Measurements from ENCODE around the gene RC3H1. TPM values are rescaled to one million over a fixed set of nuclear protein-coding genes. Genes with fewer than 3 reads are reported as not detected.
A peak's percentile ranks its signal among the peaks of the same experiment; 100 is the strongest.

The RC3H1 gene
- total and polyA plus RNA-seq, 2 of the 13 experiments (the other 11 are each of a cell fraction or from before 2014, with no cell fraction given) = 11.2 to 19.6 TPM

DNA sequence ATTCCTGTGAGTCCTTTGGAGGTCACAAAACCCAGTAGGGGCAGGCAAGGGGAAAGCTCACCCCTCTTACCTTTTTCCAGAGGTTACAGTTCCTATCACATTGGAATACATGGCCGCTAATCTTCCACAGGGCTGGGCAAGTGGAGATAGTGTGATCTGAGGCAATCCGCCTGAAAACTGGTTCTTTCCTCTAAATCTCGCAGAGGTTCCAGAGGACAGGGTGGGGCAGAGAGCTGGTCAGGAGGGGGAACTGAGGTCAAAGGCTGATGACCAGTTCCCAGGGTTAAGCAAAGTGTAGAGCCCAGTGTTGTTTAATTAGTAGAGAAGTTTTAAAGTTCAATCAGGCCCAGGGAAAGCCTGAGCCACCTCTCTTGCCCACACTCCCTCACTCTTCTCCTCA lies 105.0 kb downstream of the RC3H1 start, which contains the start of gene SERPINC1 (continued):
- TF ChIP-seq, protein P1, sequence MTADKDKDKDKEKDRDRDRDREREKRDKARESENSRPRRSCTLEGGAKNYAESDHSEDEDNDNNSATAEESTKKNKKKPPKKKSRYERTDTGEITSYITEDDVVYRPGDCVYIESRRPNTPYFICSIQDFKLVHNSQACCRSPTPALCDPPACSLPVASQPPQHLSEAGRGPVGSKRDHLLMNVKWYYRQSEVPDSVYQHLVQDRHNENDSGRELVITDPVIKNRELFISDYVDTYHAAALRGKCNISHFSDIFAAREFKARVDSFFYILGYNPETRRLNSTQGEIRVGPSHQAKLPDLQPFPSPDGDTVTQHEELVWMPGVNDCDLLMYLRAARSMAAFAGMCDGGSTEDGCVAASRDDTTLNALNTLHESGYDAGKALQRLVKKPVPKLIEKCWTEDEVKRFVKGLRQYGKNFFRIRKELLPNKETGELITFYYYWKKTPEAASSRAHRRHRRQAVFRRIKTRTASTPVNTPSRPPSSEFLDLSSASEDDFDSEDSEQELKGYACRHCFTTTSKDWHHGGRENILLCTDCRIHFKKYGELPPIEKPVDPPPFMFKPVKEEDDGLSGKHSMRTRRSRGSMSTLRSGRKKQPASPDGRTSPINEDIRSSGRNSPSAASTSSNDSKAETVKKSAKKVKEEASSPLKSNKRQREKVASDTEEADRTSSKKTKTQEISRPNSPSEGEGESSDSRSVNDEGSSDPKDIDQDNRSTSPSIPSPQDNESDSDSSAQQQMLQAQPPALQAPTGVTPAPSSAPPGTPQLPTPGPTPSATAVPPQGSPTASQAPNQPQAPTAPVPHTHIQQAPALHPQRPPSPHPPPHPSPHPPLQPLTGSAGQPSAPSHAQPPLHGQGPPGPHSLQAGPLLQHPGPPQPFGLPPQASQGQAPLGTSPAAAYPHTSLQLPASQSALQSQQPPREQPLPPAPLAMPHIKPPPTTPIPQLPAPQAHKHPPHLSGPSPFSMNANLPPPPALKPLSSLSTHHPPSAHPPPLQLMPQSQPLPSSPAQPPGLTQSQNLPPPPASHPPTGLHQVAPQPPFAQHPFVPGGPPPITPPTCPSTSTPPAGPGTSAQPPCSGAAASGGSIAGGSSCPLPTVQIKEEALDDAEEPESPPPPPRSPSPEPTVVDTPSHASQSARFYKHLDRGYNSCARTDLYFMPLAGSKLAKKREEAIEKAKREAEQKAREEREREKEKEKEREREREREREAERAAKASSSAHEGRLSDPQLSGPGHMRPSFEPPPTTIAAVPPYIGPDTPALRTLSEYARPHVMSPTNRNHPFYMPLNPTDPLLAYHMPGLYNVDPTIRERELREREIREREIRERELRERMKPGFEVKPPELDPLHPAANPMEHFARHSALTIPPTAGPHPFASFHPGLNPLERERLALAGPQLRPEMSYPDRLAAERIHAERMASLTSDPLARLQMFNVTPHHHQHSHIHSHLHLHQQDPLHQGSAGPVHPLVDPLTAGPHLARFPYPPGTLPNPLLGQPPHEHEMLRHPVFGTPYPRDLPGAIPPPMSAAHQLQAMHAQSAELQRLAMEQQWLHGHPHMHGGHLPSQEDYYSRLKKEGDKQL (CRISPR knock-in tag; IDR thresholded peaks at IDR 0.05; ENCODE audit: low read depth) = no peak
- TF ChIP-seq, protein P2, sequence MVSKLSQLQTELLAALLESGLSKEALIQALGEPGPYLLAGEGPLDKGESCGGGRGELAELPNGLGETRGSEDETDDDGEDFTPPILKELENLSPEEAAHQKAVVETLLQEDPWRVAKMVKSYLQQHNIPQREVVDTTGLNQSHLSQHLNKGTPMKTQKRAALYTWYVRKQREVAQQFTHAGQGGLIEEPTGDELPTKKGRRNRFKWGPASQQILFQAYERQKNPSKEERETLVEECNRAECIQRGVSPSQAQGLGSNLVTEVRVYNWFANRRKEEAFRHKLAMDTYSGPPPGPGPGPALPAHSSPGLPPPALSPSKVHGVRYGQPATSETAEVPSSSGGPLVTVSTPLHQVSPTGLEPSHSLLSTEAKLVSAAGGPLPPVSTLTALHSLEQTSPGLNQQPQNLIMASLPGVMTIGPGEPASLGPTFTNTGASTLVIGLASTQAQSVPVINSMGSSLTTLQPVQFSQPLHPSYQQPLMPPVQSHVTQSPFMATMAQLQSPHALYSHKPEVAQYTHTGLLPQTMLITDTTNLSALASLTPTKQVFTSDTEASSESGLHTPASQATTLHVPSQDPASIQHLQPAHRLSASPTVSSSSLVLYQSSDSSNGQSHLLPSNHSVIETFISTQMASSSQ (IDR thresholded peaks at IDR 0.05; ENCODE audit: low read depth) = no peak
- TF ChIP-seq, protein P2 (CRISPR knock-in tag; IDR thresholded peaks at IDR 0.05; ENCODE audit: borderline replicate concordance) = no peak
- TF ChIP-seq ZNF12 (CRISPR knock-in tag; IDR thresholded peaks at IDR 0.05) = no peak
- TF ChIP-seq RXRB (CRISPR knock-in tag; IDR thresholded peaks at IDR 0.05; ENCODE audit: borderline replicate concordance) = peak; percentile 79
- TF ChIP-seq SCMH1 (CRISPR knock-in tag; IDR thresholded peaks at IDR 0.05; ENCODE audit: borderline replicate concordance) = no peak
- no peak for TF ChIP-seq ZNF33A (CRISPR knock-in tag; IDR thresholded peaks at IDR 0.05; ENCODE audit: borderline replicate concordance)
- TF ChIP-seq PHF21A (CRISPR knock-in tag; IDR thresholded peaks at IDR 0.05) = peak; percentile 42; the same call in 1 of the 2 replicates
- TF ChIP-seq, protein P3, sequence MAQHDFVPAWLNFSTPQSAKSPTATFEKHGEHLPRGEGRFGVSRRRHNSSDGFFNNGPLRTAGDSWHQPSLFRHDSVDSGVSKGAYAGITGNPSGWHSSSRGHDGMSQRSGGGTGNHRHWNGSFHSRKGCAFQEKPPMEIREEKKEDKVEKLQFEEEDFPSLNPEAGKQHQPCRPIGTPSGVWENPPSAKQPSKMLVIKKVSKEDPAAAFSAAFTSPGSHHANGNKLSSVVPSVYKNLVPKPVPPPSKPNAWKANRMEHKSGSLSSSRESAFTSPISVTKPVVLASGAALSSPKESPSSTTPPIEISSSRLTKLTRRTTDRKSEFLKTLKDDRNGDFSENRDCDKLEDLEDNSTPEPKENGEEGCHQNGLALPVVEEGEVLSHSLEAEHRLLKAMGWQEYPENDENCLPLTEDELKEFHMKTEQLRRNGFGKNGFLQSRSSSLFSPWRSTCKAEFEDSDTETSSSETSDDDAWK (CRISPR knock-in tag; IDR thresholded peaks at IDR 0.05) = no peak
- no peak for TF ChIP-seq MIER2 (CRISPR knock-in tag; IDR thresholded peaks at IDR 0.05)
- no peak for TF ChIP-seq NFKB2 (CRISPR knock-in tag; IDR thresholded peaks at IDR 0.05; ENCODE audit: borderline replicate concordance)
- TF ChIP-seq MYPOP (CRISPR knock-in tag; IDR thresholded peaks at IDR 0.05) = no peak
- peak; percentile 49; the same call in 1 of the 2 replicates for TF ChIP-seq ZMYM2 (CRISPR knock-in tag; IDR thresholded peaks at IDR 0.05)
- TF ChIP-seq, protein P4, sequence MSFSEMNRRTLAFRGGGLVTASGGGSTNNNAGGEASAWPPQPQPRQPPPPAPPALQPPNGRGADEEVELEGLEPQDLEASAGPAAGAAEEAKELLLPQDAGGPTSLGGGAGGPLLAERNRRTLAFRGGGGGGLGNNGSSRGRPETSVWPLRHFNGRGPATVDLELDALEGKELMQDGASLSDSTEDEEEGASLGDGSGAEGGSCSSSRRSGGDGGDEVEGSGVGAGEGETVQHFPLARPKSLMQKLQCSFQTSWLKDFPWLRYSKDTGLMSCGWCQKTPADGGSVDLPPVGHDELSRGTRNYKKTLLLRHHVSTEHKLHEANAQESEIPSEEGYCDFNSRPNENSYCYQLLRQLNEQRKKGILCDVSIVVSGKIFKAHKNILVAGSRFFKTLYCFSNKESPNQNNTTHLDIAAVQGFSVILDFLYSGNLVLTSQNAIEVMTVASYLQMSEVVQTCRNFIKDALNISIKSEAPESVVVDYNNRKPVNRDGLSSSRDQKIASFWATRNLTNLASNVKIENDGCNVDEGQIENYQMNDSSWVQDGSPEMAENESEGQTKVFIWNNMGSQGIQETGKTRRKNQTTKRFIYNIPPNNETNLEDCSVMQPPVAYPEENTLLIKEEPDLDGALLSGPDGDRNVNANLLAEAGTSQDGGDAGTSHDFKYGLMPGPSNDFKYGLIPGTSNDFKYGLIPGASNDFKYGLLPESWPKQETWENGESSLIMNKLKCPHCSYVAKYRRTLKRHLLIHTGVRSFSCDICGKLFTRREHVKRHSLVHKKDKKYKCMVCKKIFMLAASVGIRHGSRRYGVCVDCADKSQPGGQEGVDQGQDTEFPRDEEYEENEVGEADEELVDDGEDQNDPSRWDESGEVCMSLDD (CRISPR knock-in tag; IDR thresholded peaks at IDR 0.05; ENCODE audit: borderline replicate concordance) = no peak

All from HepG2 (cell line).